ENCODE results near the gene TTC34.

DNA sequence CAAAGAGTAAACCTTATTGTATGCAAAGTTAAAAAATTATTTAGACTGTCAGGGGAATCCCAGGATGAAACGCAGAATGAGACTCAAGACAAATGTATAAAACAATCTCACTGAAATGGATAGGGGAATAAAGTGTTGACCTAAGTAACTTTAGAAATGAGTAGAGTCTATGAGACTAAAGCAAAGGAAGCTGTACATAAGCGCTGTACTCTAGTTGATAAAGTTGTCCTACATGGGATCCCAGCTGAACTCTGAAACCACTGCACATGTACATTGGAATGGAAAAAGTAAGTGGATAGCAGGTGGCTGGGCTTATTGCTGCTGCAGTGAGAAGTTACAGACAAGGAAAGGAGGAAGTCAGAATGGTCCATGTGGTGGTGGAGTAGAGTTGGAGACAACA is 187.3 kb downstream of the TTC34 start:
- TF ChIP-seq, protein P1, sequence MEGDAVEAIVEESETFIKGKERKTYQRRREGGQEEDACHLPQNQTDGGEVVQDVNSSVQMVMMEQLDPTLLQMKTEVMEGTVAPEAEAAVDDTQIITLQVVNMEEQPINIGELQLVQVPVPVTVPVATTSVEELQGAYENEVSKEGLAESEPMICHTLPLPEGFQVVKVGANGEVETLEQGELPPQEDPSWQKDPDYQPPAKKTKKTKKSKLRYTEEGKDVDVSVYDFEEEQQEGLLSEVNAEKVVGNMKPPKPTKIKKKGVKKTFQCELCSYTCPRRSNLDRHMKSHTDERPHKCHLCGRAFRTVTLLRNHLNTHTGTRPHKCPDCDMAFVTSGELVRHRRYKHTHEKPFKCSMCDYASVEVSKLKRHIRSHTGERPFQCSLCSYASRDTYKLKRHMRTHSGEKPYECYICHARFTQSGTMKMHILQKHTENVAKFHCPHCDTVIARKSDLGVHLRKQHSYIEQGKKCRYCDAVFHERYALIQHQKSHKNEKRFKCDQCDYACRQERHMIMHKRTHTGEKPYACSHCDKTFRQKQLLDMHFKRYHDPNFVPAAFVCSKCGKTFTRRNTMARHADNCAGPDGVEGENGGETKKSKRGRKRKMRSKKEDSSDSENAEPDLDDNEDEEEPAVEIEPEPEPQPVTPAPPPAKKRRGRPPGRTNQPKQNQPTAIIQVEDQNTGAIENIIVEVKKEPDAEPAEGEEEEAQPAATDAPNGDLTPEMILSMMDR (IDR thresholded peaks at IDR 0.05), result no peak
- TF ChIP-seq POLR2A (IDR thresholded peaks at IDR 0.05), result no peak
- TF ChIP-seq EP300 (IDR thresholded peaks at IDR 0.05; ENCODE audit: low read depth), result no peak
